Measurements from ENCODE around the gene AFF3. TPM values are rescaled to one million over a fixed set of nuclear protein-coding genes. Genes with fewer than 3 reads are reported as not detected.

Gene AFF3
- total RNA-seq, 4 donors from 2014 or later, result 3.1 to 5.0 (median 3.7) TPM

DNA sequence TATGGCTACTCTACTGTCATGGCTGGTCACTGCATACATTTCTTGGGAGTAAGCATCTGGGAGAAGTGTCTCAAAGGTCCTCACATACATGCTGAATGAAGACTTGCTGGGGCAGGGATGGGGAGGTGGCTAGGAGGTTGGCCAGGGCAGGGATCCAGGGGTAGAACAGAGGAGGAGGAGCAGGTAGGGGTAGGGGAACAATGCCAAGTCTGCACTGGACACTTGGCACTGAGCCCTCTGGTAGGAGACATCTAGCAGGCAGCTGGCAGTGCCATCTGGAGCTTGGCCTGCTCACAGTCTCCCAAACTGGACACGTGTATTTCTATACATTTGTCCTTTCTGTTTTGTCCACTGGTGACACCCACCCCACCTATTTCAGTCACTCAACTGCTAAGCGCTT, 589.9 kb downstream of the AFF3 start:
- TF ChIP-seq EP300 (IDR thresholded peaks at IDR 0.05), result no peak
- no peak for TF ChIP-seq POLR2A (IDR thresholded peaks at IDR 0.05)
- TF ChIP-seq POLR2AphosphoS5 (IDR thresholded peaks at IDR 0.05), result no peak
- TF ChIP-seq, protein P1, sequence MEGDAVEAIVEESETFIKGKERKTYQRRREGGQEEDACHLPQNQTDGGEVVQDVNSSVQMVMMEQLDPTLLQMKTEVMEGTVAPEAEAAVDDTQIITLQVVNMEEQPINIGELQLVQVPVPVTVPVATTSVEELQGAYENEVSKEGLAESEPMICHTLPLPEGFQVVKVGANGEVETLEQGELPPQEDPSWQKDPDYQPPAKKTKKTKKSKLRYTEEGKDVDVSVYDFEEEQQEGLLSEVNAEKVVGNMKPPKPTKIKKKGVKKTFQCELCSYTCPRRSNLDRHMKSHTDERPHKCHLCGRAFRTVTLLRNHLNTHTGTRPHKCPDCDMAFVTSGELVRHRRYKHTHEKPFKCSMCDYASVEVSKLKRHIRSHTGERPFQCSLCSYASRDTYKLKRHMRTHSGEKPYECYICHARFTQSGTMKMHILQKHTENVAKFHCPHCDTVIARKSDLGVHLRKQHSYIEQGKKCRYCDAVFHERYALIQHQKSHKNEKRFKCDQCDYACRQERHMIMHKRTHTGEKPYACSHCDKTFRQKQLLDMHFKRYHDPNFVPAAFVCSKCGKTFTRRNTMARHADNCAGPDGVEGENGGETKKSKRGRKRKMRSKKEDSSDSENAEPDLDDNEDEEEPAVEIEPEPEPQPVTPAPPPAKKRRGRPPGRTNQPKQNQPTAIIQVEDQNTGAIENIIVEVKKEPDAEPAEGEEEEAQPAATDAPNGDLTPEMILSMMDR (IDR thresholded peaks at IDR 0.05), result no peak
- H3K4me1 ChIP-seq, result no peaks in the 10 kb centered on the region
- H3K4me3 ChIP-seq, result no peak overlapping the region
- H3K9me3 ChIP-seq, result no peaks in the 10 kb centered on the region
- no peak overlapping the region for H3K27ac ChIP-seq
- peaks cover 3% of the 10 kb centered on the region for H3K36me3 ChIP-seq
- 87% methylated on average over 2 of the region's 2 CpGs for WGBS
- peaks cover 4% of the 10 kb centered on the region for H3K27me3 ChIP-seq
- DNase-seq (ENCODE audit: low spot score in 2 of 2), result no peak

DNA sequence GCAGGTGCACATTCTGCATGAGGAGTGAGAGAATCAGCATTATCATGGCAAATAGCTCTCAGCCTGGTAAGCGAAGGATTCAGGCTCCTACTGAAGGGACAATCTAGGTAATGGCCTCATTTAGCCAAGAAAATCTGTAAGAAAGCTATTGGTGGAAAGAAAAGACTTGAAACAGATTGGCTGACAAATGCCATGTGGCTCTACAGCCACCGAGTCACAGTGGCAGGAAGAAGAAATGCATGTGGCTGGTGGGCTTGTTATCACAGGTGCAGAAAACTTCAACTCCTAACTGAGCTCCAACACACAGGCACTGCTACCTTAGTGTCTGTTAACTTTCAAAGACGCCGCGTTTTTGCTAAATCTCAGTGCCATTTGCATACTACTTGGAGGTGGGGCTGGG, 592.0 kb downstream of the AFF3 start:
- TF ChIP-seq, protein P1 (IDR thresholded peaks at IDR 0.05), result no peak
- TF ChIP-seq POLR2A (IDR thresholded peaks at IDR 0.05) (no peak), POLR2AphosphoS5 (IDR thresholded peaks at IDR 0.05) (no peak), EP300 (IDR thresholded peaks at IDR 0.05) (no peak)

GRCh38 chr2:99545604-99546003, 596.8 kb downstream of the AFF3 start:
- Histone ChIP-seq H3K4me1 (no peaks in the 10 kb centered on the region), H3K27me3 (no peaks in the 10 kb centered on the region), H3K4me3 (no peak overlapping the region), H3K27ac (no peak overlapping the region), H3K36me3 (no peaks in the 10 kb centered on the region), H3K9me3 (no peaks in the 10 kb centered on the region)
- 50% methylated on average over 3 of the region's 3 CpGs for WGBS
- TF ChIP-seq, protein P1 (IDR thresholded peaks at IDR 0.05), result no peak
- TF ChIP-seq POLR2A (IDR thresholded peaks at IDR 0.05) (no peak), POLR2AphosphoS5 (IDR thresholded peaks at IDR 0.05) (no peak), EP300 (IDR thresholded peaks at IDR 0.05) (no peak)
- no peak for DNase-seq (ENCODE audit: low spot score in 2 of 2)

More for the DNA sequence above, 592.0 kb downstream of the AFF3 start:
- H3K9me3 ChIP-seq, result no peaks in the 10 kb centered on the region
- peaks cover 4% of the 10 kb centered on the region for H3K27me3 ChIP-seq
- no peak overlapping the region for H3K4me3 ChIP-seq
- no peak overlapping the region for H3K27ac ChIP-seq
- no peaks in the 10 kb centered on the region for H3K4me1 ChIP-seq
- DNase-seq (ENCODE audit: low spot score in 2 of 2), result no peak
- 86% methylated on average over 5 of the region's 5 CpGs for WGBS
- peaks cover 3% of the 10 kb centered on the region for H3K36me3 ChIP-seq

- DNase-seq (ENCODE audit: low spot score in 2 of 2), result no peak
- no peaks in the 10 kb centered on the region for H3K9me3 ChIP-seq
- H3K27ac ChIP-seq, result no peak overlapping the region
- H3K27me3 ChIP-seq, result no peaks in the 10 kb centered on the region
- TF ChIP-seq, protein P1 (IDR thresholded peaks at IDR 0.05), result no peak
- no peak for TF ChIP-seq EP300 (IDR thresholded peaks at IDR 0.05)
- no peak for TF ChIP-seq POLR2AphosphoS5 (IDR thresholded peaks at IDR 0.05)
- TF ChIP-seq POLR2A (IDR thresholded peaks at IDR 0.05), result no peak
- no peaks in the 10 kb centered on the region for H3K4me1 ChIP-seq
- no peaks in the 10 kb centered on the region for H3K36me3 ChIP-seq
- no peak overlapping the region for H3K4me3 ChIP-seq
- WGBS, result 89% methylated on average over 1 of the region's 1 CpG
Measured at GRCh38 chr2:99545066-99545465, 597.3 kb downstream of the AFF3 start.

DNA sequence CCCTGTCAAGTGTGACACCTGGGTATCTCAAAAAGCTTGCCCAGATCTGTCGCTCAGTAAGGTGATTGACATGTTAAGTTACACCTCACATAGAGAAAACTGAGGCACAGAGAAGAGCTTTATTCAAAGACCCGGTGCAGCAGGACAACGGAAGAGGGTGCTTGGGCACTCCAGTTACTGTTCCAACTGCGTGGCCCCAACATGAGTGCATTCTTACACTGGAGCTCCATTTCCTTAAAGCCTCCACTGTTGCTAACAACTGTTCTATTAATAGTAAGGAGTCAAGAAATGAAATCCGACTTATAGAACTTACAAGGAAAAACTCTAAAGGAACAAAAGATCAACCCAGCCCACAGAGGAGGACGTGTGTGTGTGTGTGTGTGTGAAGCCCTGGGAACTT, 597.8 kb downstream of the AFF3 start:
- Histone ChIP-seq H3K27ac (no peak overlapping the region), H3K27me3 (no peaks in the 10 kb centered on the region), H3K36me3 (no peaks in the 10 kb centered on the region), H3K9me3 (no peaks in the 10 kb centered on the region), H3K4me3 (no peak overlapping the region), H3K4me1 (no peaks in the 10 kb centered on the region)
- DNase-seq (ENCODE audit: low spot score in 2 of 2), result no peak
- 81% methylated on average over 6 of the region's 6 CpGs for WGBS
- TF ChIP-seq POLR2AphosphoS5 (IDR thresholded peaks at IDR 0.05) (no peak), POLR2A (IDR thresholded peaks at IDR 0.05) (no peak), EP300 (IDR thresholded peaks at IDR 0.05) (no peak)
- TF ChIP-seq, protein P1 (IDR thresholded peaks at IDR 0.05), result no peak
